GM23338 (cell line): ENCODE data around the gene CIT. TPM values are rescaled to one million over a fixed set of nuclear protein-coding genes. Genes with fewer than 3 reads are reported as not detected.

Source experiments
- ATAC-seq: fragments of 200-7000 bp; cut with Tn5 transposase; 3 replicates; pipeline ENCODE4 v1.9.1; 2020
- DNase-seq: peaks from one replicate; pipeline ENCODE4 v3.0.0-alpha.2; 2015; ENCODE audit warnings: low spot score
- H2AFZ ChIP-seq: fragments of 200-600 bp; sonication (generic); 2 replicates; pipeline ENCODE4 v1.8.0; 2016; ENCODE audit warnings: antibody characterized with exemption, mild to moderate bottlenecking, moderate library complexity
- H3F3A ChIP-seq: fragments of 200-600 bp; sonication (generic); replicated peaks from 2 replicates; pipeline ENCODE4 v1.8.0; 2017; ENCODE audit warnings: antibody characterized with exemption, mixed run types, low read depth
- H3K27ac ChIP-seq: fragments of 200-600 bp; sonication (generic); 2 replicates; pipeline ENCODE4 v1.6.1; 2016; ENCODE audit warnings: low read depth
- H3K27me3 ChIP-seq: fragments of 200-600 bp; sonication (generic); 2 replicates; pipeline ENCODE4 v1.8.0; 2016; ENCODE audit warnings: mild to moderate bottlenecking, mixed run types, moderate library complexity; ENCODE audit not compliant: insufficient read depth
- H3K36me3 ChIP-seq: fragments of 200-600 bp; sonication (generic); 2 replicates; pipeline ENCODE4 v1.8.0; 2016; ENCODE audit warnings: mild to moderate bottlenecking; ENCODE audit not compliant: insufficient read depth
- H3K4me1 ChIP-seq: fragments of 200-600 bp; sonication (generic); 2 replicates; pipeline ENCODE4 v1.8.0; 2016; ENCODE audit warnings: mild to moderate bottlenecking, moderate library complexity; ENCODE audit not compliant: insufficient read depth
- H3K4me2 ChIP-seq: fragments of 200-600 bp; sonication (generic); 2 replicates; pipeline ENCODE4 v1.7.1; 2017; ENCODE audit warnings: mixed run types
- H3K4me3 ChIP-seq: fragments of 200-600 bp; sonication (generic); 2 replicates; pipeline ENCODE4 v1.6.1; 2016; ENCODE audit warnings: mixed run types
- H3K79me2 ChIP-seq: fragments of 200-600 bp; sonication (generic); replicated peaks from 2 replicates; pipeline ENCODE4 v1.8.0; 2017; ENCODE audit warnings: mild to moderate bottlenecking; ENCODE audit not compliant: insufficient read depth
- H3K9me2 ChIP-seq: fragments of 200-600 bp; sonication (generic); 2 replicates; pipeline ENCODE4 v1.8.0; 2017; ENCODE audit not compliant: insufficient read depth
- H4K20me1 ChIP-seq: fragments of 200-600 bp; sonication (generic); replicated peaks from 2 replicates; pipeline ENCODE4 v1.8.0; 2017; ENCODE audit warnings: mild to moderate bottlenecking; ENCODE audit not compliant: insufficient read depth
- H3K27ac Mint-ChIP-seq: 2 replicates; pipeline ENCODE4 v1.8.0; 2020; ENCODE audit warnings: inconsistent platforms, mild to moderate bottlenecking, moderate library complexity, mixed read lengths
- H3K27me3 Mint-ChIP-seq: 3 replicates; pipeline ENCODE4 v1.8.0; 2022; ENCODE audit warnings: low read depth, mild to moderate bottlenecking, moderate library complexity, mixed read lengths, inconsistent platforms; ENCODE audit not compliant: insufficient read depth, poor library complexity
- H3K36me3 Mint-ChIP-seq: 3 replicates; pipeline ENCODE4 v1.8.0; 2021; ENCODE audit warnings: low read depth, mild to moderate bottlenecking, inconsistent platforms, moderate library complexity, mixed read lengths
- H3K4me1 Mint-ChIP-seq: 3 replicates; pipeline ENCODE4 v1.8.0; 2020; ENCODE audit warnings: mild to moderate bottlenecking, inconsistent platforms, mixed read lengths
- H3K4me3 Mint-ChIP-seq: 3 replicates; pipeline ENCODE4 v1.8.0; 2021; ENCODE audit warnings: moderate library complexity, mild to moderate bottlenecking, inconsistent platforms, mixed read lengths
- H3K9me3 Mint-ChIP-seq: 3 replicates; pipeline ENCODE4 v1.8.0; 2020; ENCODE audit warnings: moderate library complexity, mild to moderate bottlenecking, inconsistent platforms, mixed read lengths
- CREB1 ChIP-seq: fragments of 250-450 bp; sonication (Bioruptor Pico); IDR thresholded peaks from 2 replicates; pipeline ENCODE4 v1.5.0; 2020; ENCODE audit warnings: low read depth, mild to moderate bottlenecking, moderate library complexity
- CTCF ChIP-seq, 2 experiments: fragments of 200-600 bp in 1 of 2; sonication (generic) in 1 of 2; conservative IDR thresholded peaks; 2 replicates each; pipeline versions ENCODE4 v1.5.1 to v1.6.1; 2016 to 2017; ENCODE audit warnings: antibody characterized with exemption in 2 of 2, low read depth in 2 of 2, mild to moderate bottlenecking in 2 of 2, moderate library complexity in 1 of 2
- EZH2 ChIP-seq: fragments of 200-600 bp; sonication (generic); IDR thresholded peaks from one replicate; pipeline ENCODE4 v1.8.0; 2017; ENCODE audit warnings: antibody characterized with exemption, mild to moderate bottlenecking, low read depth; ENCODE audit not compliant: unreplicated experiment
- EZH2phosphoT487 ChIP-seq: fragments of 200-600 bp; sonication (generic); IDR thresholded peaks from one replicate; pipeline ENCODE4 v1.8.1; 2018; ENCODE audit warnings: antibody characterized with exemption; ENCODE audit not compliant: unreplicated experiment
- NANOG ChIP-seq: IDR thresholded peaks from 2 replicates; pipeline ENCODE4 v1.6.1; 2016; ENCODE audit warnings: antibody characterized with exemption, borderline replicate concordance
- POLR2AphosphoS5 ChIP-seq: IDR thresholded peaks from 2 replicates; pipeline ENCODE4 v1.6.1; 2016; ENCODE audit warnings: antibody characterized with exemption, low read depth
- REST ChIP-seq: IDR thresholded peaks from one replicate; pipeline ENCODE4 v1.6.1; 2018; ENCODE audit warnings: antibody characterized with exemption; ENCODE audit not compliant: unreplicated experiment
- ZNF114 ChIP-seq: fragments of 250-450 bp; sonication (Bioruptor Pico); IDR thresholded peaks from 2 replicates; pipeline ENCODE4 v1.5.0; 2020; ENCODE audit warnings: mild to moderate bottlenecking, moderate library complexity
- ZNF331 ChIP-seq: fragments of 250-450 bp; sonication (Bioruptor Pico); IDR thresholded peaks from 2 replicates; pipeline ENCODE4 v1.5.0; 2020; ENCODE audit warnings: low read depth, mild to moderate bottlenecking, moderate library complexity
- polyA plus RNA-seq: library from polyadenylated mRNA; unstranded; fragments of >200 nt; fragmentation: Nextera tagmentation; extraction: Ambion mirVana; gene quantifications from 2 replicates; pipeline ENCODE4 v1.2.1, GENCODE V29; 2016
- total RNA-seq: library from RNA; depleted of rRNA; stranded (reverse); fragments of >200 nt; shearing (Covaris generic); gene quantifications from 2 replicates; pipeline ENCODE4 v1.2.3, GENCODE V29; 2014

The CIT gene
- total and polyA plus RNA-seq, 2 experiments from 2014 or later: 9.7 to 47.8 TPM

GRCh38 chr12:119652665-119653064 is 224.5 kb downstream of the CIT start:
- Histone ChIP-seq H2AFZ (no peak overlapping the region), H4K20me1 (no peaks in the 10 kb centered on the region), H3K4me1 (no peaks in the 10 kb centered on the region), H3K9me2 (no peaks in the 10 kb centered on the region), H3K36me3 (no peaks in the 10 kb centered on the region), H3F3A (no peaks in the 10 kb centered on the region), H3K27ac (no peak overlapping the region), H3K79me2 (no peaks in the 10 kb centered on the region), H3K4me2 (no peak overlapping the region), H3K27me3 (no peaks in the 10 kb centered on the region), H3K4me3 (no peak overlapping the region)
- TF ChIP-seq EZH2 (no peak), CREB1 (no peak), ZNF114 (no peak), ZNF331 (CRISPR knock-in tag) (no peak), NANOG (no peak), EZH2phosphoT487 (no peak)
- Mint-ChIP-seq H3K36me3 (peaks cover 7% of the 10 kb centered on the region; the same call in 2 of the 3 replicates), H3K4me1 (no peaks in the 10 kb centered on the region), H3K4me3 (no peak overlapping the region), H3K27ac (no peak overlapping the region), H3K27me3 (no peaks in the 10 kb centered on the region), H3K9me3 (peaks cover 33% of the 10 kb centered on the region)
- ATAC-seq (no peak), DNase-seq (no peak)

GRCh38 chr12:119649202-119649808 is 227.8 kb downstream of the CIT start:
- H3K27ac ChIP-seq: no peak overlapping the region
- no peak overlapping the region for H3K4me3 ChIP-seq
- no peak overlapping the region for H3K4me2 ChIP-seq
- no peaks in the 10 kb centered on the region for H3K36me3 ChIP-seq
- no peaks in the 10 kb centered on the region for H4K20me1 ChIP-seq
- Mint-ChIP-seq H3K9me3 (peaks cover 27% of the 10 kb centered on the region), H3K27me3 (no peaks in the 10 kb centered on the region), H3K27ac (no peak overlapping the region), H3K4me1 (no peaks in the 10 kb centered on the region), H3K36me3 (peaks cover 7% of the 10 kb centered on the region; the same call in 2 of the 3 replicates), H3K4me3 (no peak overlapping the region)
- DNase-seq (peak; percentile 56), ATAC-seq (no peak)
- no peak overlapping the region for H2AFZ ChIP-seq
- no peaks in the 10 kb centered on the region for H3K27me3 ChIP-seq
- H3K79me2 ChIP-seq: no peaks in the 10 kb centered on the region
- H3F3A ChIP-seq: no peaks in the 10 kb centered on the region
- H3K4me1 ChIP-seq: no peaks in the 10 kb centered on the region
- no peak for TF ChIP-seq POLR2AphosphoS5
- no peak for TF ChIP-seq REST
- TF ChIP-seq CTCF (conservative IDR thresholded peaks at IDR 0.05; ENCODE audit: low read depth in 2 of 2): peak; percentile 77 to 93
- H3K9me2 ChIP-seq: peaks cover 9% of the 10 kb centered on the region; the same call in 1 of the 2 replicates
